GM18907 (cell line): ENCODE measurements around the gene COL4A1.

ENCODE experiments used
- ATAC-seq: cut with Tn5 transposase; IDR thresholded peaks from one replicate; pipeline ENCODE4 v1.9.1; 2021; ENCODE audit warnings: mild to moderate bottlenecking, moderate library complexity; ENCODE audit not compliant: unreplicated experiment

The COL4A1 gene

GRCh38 chr13:110209950-110210603 lies 96.9 kb downstream of the COL4A1 start:
- no peak for ATAC-seq

GRCh38 chr13:110208116-110208515 lies 98.8 kb downstream of the COL4A1 start:
- ATAC-seq = no peak

- no peak for ATAC-seq
Observed at GRCh38 chr13:110206996-110207395, 100.0 kb downstream of the COL4A1 start.

GRCh38 chr13:110206185-110206584 lies 100.8 kb downstream of the COL4A1 start:
- no peak for ATAC-seq

DNA sequence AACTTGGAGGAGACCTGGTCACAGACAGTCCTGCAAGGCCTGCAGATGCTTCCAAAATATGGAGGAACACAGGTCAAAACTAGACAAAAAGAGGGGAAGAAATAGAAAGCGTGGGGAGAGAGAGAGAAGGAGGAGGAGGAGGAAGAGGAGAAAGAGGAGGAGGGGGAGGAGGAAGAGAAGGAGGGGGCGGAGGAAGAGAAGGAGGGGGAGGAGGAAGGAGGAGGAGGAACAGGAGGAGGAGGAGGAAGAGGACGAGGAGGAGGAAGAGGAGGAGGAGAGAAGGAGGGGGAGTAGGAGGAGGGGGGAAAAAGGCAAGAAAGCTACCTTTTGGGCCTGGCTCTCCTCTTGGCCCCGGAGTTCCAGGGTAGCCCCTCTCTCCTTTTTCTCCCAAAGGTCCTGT lies 105.8 kb downstream of the COL4A1 start:
- ATAC-seq = no peak

DNA sequence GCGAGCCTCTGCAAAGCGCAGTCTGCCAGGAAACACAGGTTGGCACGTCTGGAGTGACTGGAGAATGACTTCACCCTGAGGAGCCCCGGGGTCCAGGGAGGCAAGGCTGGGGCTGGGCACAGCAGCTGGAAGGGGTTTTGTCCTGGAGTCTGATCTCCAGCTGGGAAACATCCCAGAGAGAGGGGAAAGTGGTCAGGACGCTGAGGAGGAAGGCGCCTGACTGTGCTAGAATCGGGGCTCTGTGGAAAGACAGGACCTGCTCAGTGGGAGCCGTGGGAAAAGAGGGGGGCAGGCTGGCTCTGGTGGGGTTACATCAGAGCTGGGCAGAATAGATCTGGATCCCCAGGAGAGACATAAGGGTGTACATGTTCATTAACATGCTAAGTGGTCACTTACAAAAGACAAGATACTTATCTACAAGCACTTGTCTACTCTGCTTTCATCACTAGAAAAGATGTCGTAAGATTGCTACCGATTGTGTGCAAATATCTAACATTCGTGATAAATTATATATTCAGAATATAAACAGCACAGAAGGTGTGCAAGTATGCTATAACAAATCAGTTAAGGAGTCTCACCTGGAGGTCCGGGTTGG lies 106.6 kb downstream of the COL4A1 start:
- no peak for ATAC-seq

- no peak for ATAC-seq
Observed at GRCh38 chr13:110199046-110199831, 107.7 kb downstream of the COL4A1 start.

DNA sequence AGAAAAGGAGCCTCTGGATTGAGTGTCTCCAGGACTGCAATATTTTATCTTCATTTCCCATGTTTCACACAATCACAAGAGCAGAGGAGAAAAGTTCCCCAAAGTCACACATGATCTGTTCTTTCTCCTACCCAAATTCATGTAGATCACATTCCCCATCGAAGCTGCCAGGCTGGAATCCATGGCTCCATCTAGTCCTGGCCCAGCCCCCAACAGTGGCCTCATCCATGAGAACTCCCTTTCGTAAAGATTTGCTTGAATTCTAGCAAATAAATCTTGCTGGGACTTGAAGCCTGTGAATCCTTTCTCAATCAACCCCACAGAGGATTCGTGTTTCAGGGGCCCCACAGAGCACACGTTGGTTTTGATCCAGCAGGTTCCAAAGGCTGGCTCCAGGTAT lies 109.5 kb downstream of the COL4A1 start:
- no peak for ATAC-seq

DNA sequence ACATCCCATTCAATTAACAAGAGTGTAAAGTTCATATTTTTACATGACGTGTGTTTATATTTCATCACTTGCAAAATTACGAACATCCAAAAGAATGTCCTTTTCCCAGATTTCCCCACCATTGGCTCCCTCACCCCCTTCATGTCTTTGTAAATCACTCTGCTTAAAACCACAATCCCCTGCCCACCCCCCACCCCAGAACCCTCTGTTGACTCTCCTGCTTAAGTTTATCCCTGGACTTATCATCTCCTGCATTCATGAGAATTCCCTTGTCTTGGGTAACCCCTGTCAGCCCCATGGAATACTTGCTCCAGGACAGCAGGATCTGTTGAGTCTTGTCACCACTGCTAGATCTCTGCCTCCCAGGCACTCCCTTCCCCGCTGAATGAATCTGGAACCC lies 109.9 kb downstream of the COL4A1 start:
- no peak for ATAC-seq

DNA sequence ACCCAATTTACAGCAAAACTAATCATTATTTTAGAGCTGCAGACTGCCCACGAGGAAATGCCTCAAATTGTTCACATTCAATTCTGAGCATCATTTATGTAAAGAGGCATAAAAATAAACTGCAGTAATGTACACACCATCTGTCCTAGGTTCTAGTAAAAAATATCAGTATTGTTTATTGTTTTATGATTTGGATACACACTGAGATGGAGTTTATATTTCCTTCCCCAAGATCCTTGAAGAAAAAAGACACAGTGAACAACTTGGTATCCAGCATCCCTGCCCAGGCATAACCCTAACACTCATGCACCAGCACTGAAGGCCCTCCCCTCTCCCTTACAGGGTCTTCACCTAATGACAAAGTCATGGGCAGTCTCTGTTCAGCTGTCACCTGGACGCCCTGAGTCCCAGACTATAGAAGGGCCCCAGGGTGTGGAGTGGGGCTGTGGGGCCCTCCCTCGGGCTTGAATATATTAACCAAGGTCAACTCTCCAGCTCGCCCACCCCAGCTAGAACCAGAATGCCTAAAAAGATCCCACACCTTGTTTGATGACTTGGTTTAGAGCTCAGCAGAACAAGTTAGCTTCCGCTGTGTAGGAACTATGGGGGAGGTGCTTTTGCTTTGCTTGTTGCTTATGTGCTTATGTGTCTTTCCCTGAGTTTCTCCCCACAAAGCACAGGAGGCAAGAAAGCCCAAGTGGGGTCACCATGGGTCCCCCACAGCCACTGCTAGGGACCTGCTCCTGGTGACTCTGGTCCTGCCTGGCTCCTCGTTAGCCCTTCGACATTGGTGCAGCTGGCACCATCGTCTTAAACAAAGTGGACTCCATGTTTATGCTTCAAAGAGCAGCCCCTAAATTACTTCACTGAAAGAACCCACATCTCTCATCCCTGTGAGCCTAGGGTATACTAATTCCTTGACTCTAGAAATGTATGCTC lies 111.1 kb downstream of the COL4A1 start:
- ATAC-seq = no peak

GRCh38 chr13:110194451-110194850 lies 112.5 kb downstream of the COL4A1 start:
- no peak for ATAC-seq

- no peak for ATAC-seq
Observed at GRCh38 chr13:110193491-110193890, 113.5 kb downstream of the COL4A1 start.

DNA sequence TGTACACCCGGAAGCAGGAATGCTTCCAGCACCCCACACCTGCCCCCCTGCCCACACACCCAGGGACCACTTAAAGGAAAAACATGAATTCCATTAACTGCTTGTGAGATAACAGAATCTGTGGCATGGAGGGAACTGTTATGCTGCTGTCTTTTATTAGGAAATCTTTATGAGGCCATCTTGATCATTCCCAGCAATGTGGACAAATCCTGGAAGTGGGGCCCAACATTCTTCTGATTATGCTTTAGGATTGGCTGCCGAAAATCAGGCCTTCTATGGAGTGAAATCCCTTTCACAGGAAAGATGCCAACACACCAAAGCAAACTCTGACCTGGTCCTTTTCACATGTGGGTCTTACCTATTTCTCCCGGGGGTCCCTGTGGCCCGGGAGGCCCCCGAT lies 114.5 kb downstream of the COL4A1 start:
- no peak for ATAC-seq

- no peak for ATAC-seq
Observed at GRCh38 chr13:110187641-110188161, 119.3 kb downstream of the COL4A1 start.

GRCh38 chr13:110186231-110186855 lies 120.6 kb downstream of the COL4A1 start:
- no peak for ATAC-seq

DNA sequence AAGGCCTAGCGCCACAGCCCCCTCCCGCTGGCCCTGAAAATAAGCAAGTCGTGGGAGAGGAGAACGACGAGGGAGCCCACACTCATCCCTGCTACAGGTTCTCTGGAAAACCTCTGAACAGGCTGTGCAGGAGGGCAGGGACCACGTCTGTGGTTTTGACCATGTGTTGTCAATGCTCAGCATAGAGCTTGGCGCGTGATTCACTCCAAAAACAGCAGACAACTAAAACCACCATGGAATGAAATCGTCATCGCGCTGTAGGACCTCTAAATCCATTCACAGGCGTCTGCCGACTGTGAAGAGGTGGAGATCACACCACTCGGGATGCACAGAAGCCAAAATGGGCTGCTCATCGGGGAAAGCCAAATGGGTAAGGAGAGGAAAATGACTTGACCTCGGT lies 121.3 kb downstream of the COL4A1 start:
- no peak for ATAC-seq

DNA sequence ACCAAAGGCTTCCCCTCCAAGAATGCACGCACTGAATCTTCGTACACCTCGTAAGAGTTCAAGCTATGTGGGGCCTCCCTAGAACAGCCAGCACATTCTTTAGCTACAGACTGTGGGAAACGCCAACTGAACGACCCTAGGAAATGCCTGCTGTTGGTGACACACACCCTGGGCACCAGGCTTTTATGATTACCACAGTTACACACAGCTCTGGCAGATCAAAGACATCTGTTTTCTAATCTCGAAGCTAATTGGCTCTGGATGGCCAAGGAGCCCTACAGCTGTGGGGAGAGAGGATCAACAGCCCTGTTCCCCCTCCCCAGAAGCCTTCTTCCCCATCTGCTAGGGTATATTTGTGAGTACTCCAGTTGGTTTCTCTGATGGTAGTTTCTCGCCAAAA lies 123.0 kb downstream of the COL4A1 start:
- ATAC-seq = no peak

- no peak for ATAC-seq
Observed at GRCh38 chr13:110182461-110182860, 124.5 kb downstream of the COL4A1 start.

GRCh38 chr13:110182003-110182402 lies 125.0 kb downstream of the COL4A1 start:
- ATAC-seq = no peak

DNA sequence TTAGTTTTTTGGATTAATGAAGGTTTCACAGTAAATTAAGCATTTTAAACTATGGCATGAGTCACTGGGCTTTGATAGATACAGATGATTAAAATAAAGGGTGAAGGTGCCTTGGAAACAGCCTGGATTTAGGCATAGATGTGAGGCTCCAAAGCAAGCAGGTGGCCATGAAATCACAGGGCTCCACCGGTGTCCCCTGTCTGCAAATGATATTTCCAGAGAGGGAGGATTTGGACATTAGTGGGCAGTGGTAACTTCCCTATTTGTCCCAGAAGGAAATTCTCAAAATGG lies 127.2 kb downstream of the COL4A1 start:
- ATAC-seq = no peak
